SK-N-MC (cell line): Measurements from ENCODE around the gene ACP1.

Source experiments
- DNase-seq: peaks from one replicate; pipeline ENCODE4 v3.0.0-alpha.2; 2011; ENCODE audit warnings: low read depth, low spot score
- H3K27ac ChIP-seq: fragments of 200-600 bp; sonication (generic); 2 replicates; pipeline ENCODE4 v1.5.1; 2016; ENCODE audit warnings: mixed run types
- H3K36me3 ChIP-seq: fragments of 200-600 bp; sonication (generic); 2 replicates; pipeline ENCODE4 v1.6.1; 2017; ENCODE audit warnings: antibody characterized with exemption, low read length, mixed read lengths; ENCODE audit not compliant: insufficient read depth
- H3K4me3 ChIP-seq: fragments of 200-600 bp; sonication (generic); 2 replicates; pipeline ENCODE4 v1.5.1; 2016
- H3K9ac ChIP-seq: fragments of 200-600 bp; sonication (generic); 2 replicates; pipeline ENCODE4 v1.8.0; 2017; ENCODE audit warnings: mixed run types, mixed read lengths; ENCODE audit not compliant: insufficient read length
- H3K9me3 ChIP-seq: fragments of 200-600 bp; sonication (generic); 2 replicates; pipeline ENCODE4 v1.6.1; 2017; ENCODE audit warnings: low read depth, mild to moderate bottlenecking, antibody characterized with exemption, low read length, moderate library complexity, mixed read lengths
- EZH2 ChIP-seq: fragments of 200-600 bp; sonication (generic); IDR thresholded peaks from one replicate; pipeline ENCODE4 v1.6.1; 2017; ENCODE audit warnings: antibody characterized with exemption
- FOXP2 ChIP-seq: optimal IDR thresholded peaks from 2 replicates; pipeline ENCODE3; 2011; ENCODE audit warnings: mild to moderate bottlenecking, moderate library complexity; ENCODE audit not compliant: insufficient read depth; ENCODE audit errors: extremely low read length, control extremely low read depth
- POLR2AphosphoS5 ChIP-seq: IDR thresholded peaks from 2 replicates; pipeline ENCODE4 v1.6.1; 2012; ENCODE audit warnings: mild to moderate bottlenecking, low read depth, low read length, borderline replicate concordance

The ACP1 gene

GRCh38 chr2:248724-249123 is 16.0 kb upstream of the ACP1 start:
- H3K9ac ChIP-seq = no peak overlapping the region
- no peak overlapping the region for H3K4me3 ChIP-seq
- no peak overlapping the region for H3K27ac ChIP-seq
- no peak for DNase-seq
- H3K36me3 ChIP-seq = peaks cover 18% of the 10 kb centered on the region
- H3K9me3 ChIP-seq = no peaks in the 10 kb centered on the region
- TF ChIP-seq EZH2 = no peak
- no peak for TF ChIP-seq FOXP2
- no peak for TF ChIP-seq POLR2AphosphoS5

- DNase-seq = no peak
- peaks cover 13% of the 10 kb centered on the region for H3K36me3 ChIP-seq
- TF ChIP-seq FOXP2 (no peak), EZH2 (no peak), POLR2AphosphoS5 (no peak)
Observed at GRCh38 chr2:249538-250042, 15.2 kb upstream of the ACP1 start.

GRCh38 chr2:252001-252602 is 12.6 kb upstream of the ACP1 start:
- Histone ChIP-seq H3K4me3 (peak overlapping the region; percentile 19; the same call in 1 of the 2 replicates), H3K27ac (peak overlapping the region; percentile 58), H3K36me3 (peaks cover 4% of the 10 kb centered on the region), H3K9me3 (no peaks in the 10 kb centered on the region), H3K9ac (no peak overlapping the region)
- peak; percentile 18 for DNase-seq
- no peak for TF ChIP-seq FOXP2
- no peak for TF ChIP-seq EZH2
- no peak for TF ChIP-seq POLR2AphosphoS5

More at GRCh38 chr2:249538-250042, 15.2 kb upstream of the ACP1 start:
- Histone ChIP-seq H3K27ac (no peak overlapping the region), H3K9ac (no peak overlapping the region), H3K9me3 (no peaks in the 10 kb centered on the region), H3K4me3 (no peak overlapping the region)

- H3K9me3 ChIP-seq = peaks cover 6% of the 10 kb centered on the region; the same call in 1 of the 2 replicates
- TF ChIP-seq FOXP2 (no peak), POLR2AphosphoS5 (no peak)
- peak overlapping the region; percentile 33; the same call in 1 of the 2 replicates for H3K27ac ChIP-seq
- H3K4me3 ChIP-seq = no peak overlapping the region
- no peak for DNase-seq
- no peak overlapping the region for H3K9ac ChIP-seq
- H3K36me3 ChIP-seq = 0 out of 2 replicates have a peak, but pooled peaks cover under 1% of the 10 kb centered on the region
Observed at GRCh38 chr2:253202-253638, 11.5 kb upstream of the ACP1 start.

GRCh38 chr2:254241-254640 is 10.5 kb upstream of the ACP1 start:
- Histone ChIP-seq H3K9me3 (peaks cover 8% of the 10 kb centered on the region; the same call in 1 of the 2 replicates), H3K36me3 (peaks cover 9% of the 10 kb centered on the region; the same call in 1 of the 2 replicates), H3K4me3 (peak overlapping the region; percentile 5; the same call in 1 of the 2 replicates), H3K27ac (peak overlapping the region; percentile 65), H3K9ac (no peak overlapping the region)
- TF ChIP-seq POLR2AphosphoS5 (no peak), FOXP2 (no peak), EZH2 (no peak)
- peak; percentile 45 for DNase-seq

- Histone ChIP-seq H3K27ac (no peak overlapping the region), H3K36me3 (peaks cover 10% of the 10 kb centered on the region; the same call in 1 of the 2 replicates), H3K4me3 (no peak overlapping the region), H3K9ac (no peak overlapping the region), H3K9me3 (peaks cover 8% of the 10 kb centered on the region; the same call in 1 of the 2 replicates)
- no peak for DNase-seq
- TF ChIP-seq EZH2 (no peak), POLR2AphosphoS5 (no peak), FOXP2 (no peak)
Observed at GRCh38 chr2:255195-255594, 9.6 kb upstream of the ACP1 start.

- H3K9ac ChIP-seq = no peak overlapping the region
- no peak for DNase-seq
- peaks cover 19% of the 10 kb centered on the region for H3K36me3 ChIP-seq
- no peak overlapping the region for H3K4me3 ChIP-seq
- H3K9me3 ChIP-seq = peaks cover 10% of the 10 kb centered on the region; the same call in 1 of the 2 replicates
- TF ChIP-seq POLR2AphosphoS5 (no peak), FOXP2 (no peak), EZH2 (no peak)
- H3K27ac ChIP-seq = no peak overlapping the region
Observed at GRCh38 chr2:256094-256493, 8.7 kb upstream of the ACP1 start.

- no peak overlapping the region for H3K9ac ChIP-seq
- no peak overlapping the region for H3K4me3 ChIP-seq
- H3K27ac ChIP-seq = no peak overlapping the region
- no peak for DNase-seq
- peaks cover 25% of the 10 kb centered on the region for H3K36me3 ChIP-seq
- H3K9me3 ChIP-seq = peaks cover 12% of the 10 kb centered on the region; the same call in 1 of the 2 replicates
- TF ChIP-seq POLR2AphosphoS5 (no peak), EZH2 (no peak), FOXP2 (no peak)
Observed at GRCh38 chr2:257429-257828, 7.3 kb upstream of the ACP1 start.
